ENCODE measurements around the gene NFKB2. TPM values are rescaled to one million over a fixed set of nuclear protein-coding genes. Genes with fewer than 3 reads are reported as not detected.
A peak's percentile ranks its signal among the peaks of the same experiment; 100 is the strongest.

NFKB2 gene
- total RNA-seq, 4 donors from 2014 or later, result 6.5 to 22.9 (median 19.2) TPM

DNA sequence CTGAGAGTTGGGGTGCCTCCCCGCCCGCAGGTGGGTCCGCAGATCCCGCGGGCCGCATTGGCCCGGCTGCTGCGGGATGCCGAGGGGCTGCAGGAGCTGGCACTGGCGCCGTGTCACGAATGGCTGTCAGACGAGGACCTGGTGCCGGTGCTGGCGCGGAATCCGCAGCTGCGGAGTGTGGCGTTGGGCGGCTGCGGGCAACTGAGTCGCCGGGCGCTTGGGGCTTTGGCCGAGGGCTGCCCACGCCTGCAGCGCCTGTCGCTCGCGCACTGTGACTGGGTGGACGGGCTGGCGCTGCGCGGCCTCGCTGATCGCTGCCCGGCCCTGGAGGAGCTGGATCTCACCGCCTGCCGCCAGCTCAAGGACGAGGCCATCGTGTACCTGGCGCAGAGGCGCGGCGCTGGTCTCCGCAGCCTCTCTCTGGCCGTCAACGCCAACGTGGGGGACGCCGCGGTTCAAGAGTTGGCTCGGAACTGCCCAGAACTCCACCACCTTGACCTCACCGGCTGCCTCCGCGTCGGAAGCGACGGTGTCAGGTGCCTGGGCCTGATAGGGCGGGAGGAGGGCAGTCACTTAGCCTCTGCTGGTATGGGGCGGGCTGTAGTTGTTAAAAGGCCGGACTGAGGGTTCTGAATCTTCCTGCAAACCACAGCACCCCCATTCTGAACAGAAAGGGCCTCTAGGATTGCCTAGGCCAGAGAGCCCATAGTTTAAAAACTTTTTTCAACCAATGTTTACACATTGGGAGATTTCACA is 26.4 kb downstream of the NFKB2 start:
- peak in 1 of 2 donors; percentile 6 for TF ChIP-seq POLR2A (IDR thresholded peaks at IDR 0.05)
- TF ChIP-seq, protein P1, sequence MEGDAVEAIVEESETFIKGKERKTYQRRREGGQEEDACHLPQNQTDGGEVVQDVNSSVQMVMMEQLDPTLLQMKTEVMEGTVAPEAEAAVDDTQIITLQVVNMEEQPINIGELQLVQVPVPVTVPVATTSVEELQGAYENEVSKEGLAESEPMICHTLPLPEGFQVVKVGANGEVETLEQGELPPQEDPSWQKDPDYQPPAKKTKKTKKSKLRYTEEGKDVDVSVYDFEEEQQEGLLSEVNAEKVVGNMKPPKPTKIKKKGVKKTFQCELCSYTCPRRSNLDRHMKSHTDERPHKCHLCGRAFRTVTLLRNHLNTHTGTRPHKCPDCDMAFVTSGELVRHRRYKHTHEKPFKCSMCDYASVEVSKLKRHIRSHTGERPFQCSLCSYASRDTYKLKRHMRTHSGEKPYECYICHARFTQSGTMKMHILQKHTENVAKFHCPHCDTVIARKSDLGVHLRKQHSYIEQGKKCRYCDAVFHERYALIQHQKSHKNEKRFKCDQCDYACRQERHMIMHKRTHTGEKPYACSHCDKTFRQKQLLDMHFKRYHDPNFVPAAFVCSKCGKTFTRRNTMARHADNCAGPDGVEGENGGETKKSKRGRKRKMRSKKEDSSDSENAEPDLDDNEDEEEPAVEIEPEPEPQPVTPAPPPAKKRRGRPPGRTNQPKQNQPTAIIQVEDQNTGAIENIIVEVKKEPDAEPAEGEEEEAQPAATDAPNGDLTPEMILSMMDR (IDR thresholded peaks at IDR 0.05), result no peak
- Histone ChIP-seq H3K27me3 (peaks cover 0 to 4% of the 10 kb centered on the region in 2 donors), H3K4me1 (peaks cover 0 to 41% (median 26%) of the 10 kb centered on the region in 4 donors), H3K36me3 (peaks cover 0 to 21% (median 0%) of the 10 kb centered on the region in 3 donors), H3K9me3 (no peaks in the 10 kb centered on the region), H3K4me3 (peak overlapping the region; percentile 75 to 99 (median 90)), H3K27ac (peak overlapping the region; percentile 85 to 96 (median 93))
- peak; percentile 34 to 77 (median 73) for DNase-seq

DNA sequence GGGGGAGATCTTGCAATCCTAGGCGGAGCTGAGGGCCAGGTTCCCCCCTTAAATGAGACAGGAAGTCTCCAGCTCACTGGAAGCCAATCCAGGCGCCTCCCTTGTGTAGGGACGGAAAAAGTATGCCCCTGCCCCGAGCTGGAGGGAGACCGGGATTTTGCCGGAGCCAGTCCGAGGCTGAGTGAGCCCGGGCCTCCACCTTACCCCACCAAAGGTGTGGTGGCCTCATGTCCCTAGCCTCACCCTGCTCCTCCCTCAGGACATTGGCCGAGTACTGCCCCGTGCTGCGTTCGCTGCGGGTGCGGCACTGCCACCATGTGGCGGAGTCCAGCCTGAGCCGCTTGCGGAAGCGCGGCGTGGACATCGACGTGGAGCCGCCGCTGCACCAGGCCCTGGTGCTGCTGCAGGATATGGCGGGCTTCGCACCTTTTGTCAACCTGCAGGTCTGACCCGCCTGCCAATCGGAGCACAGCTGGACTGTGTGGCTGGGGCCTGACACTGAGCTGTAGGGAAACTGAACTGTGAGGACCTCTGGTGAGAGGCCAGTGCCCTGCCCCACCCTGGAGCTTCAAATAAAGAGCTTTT is 27.1 kb downstream of the NFKB2 start:
- Histone ChIP-seq H3K9me3 (no peaks in the 10 kb centered on the region), H3K4me1 (peaks cover 0 to 41% (median 26%) of the 10 kb centered on the region in 4 donors), H3K27ac (peak overlapping the region; percentile 85 to 96 (median 93)), H3K27me3 (peaks cover 0 to 4% of the 10 kb centered on the region in 2 donors), H3K36me3 (peaks cover 0 to 21% (median 0%) of the 10 kb centered on the region in 3 donors), H3K4me3 (peak overlapping the region; percentile 75 to 99 (median 90))
- peak; percentile 68 to 93 (median 91) for DNase-seq
- TF ChIP-seq POLR2A (IDR thresholded peaks at IDR 0.05), result peak; percentile 43 to 67
- TF ChIP-seq, protein P1 (IDR thresholded peaks at IDR 0.05), result peak; percentile 42 to 91 (median 76)

DNA sequence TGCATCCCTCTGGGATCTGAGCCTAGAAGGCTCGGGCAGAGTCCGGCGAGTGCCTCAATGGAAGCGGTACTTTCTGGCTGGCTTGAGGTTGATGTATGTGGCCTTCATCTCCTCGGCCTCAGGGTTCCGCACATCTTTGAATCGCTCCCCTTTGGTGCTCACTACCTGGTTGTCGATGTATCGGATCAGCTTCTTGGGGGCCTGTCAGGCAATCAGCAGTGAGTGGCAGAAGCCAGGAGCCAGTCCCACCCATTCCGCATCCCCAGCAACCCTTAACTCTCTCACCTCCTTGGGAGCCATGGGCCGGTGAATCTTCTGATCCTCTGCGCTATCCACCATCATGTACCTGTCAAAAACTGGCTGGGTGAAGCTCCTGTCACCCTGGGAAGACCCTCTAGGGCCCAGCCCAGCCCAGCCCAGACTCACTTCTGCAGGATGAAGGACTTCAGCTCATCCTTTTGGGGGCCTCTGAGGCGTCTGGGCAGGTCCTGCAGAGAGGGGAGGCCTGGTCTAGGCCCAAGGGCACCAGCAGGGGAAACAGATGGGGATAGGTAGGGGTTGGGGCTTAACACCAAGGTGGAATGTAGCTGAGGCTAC is 28.0 kb downstream of the NFKB2 start:
- H3K27me3 ChIP-seq, result peaks cover 0 to 2% of the 10 kb centered on the region in 2 donors
- H3K9me3 ChIP-seq, result no peaks in the 10 kb centered on the region
- peak overlapping the region in 1 of 4 donors; percentile 90 for H3K4me3 ChIP-seq
- peaks cover 0 to 21% (median 0%) of the 10 kb centered on the region in 3 donors for H3K36me3 ChIP-seq
- H3K4me1 ChIP-seq, result peaks cover 0 to 41% (median 26%) of the 10 kb centered on the region in 4 donors
- DNase-seq, result peak in 1 of 3 donors; percentile 44
- H3K27ac ChIP-seq, result peak overlapping the region in 1 of 4 donors; percentile 94
- TF ChIP-seq POLR2A (IDR thresholded peaks at IDR 0.05), result no peak
- TF ChIP-seq, protein P1 (IDR thresholded peaks at IDR 0.05), result no peak

DNA sequence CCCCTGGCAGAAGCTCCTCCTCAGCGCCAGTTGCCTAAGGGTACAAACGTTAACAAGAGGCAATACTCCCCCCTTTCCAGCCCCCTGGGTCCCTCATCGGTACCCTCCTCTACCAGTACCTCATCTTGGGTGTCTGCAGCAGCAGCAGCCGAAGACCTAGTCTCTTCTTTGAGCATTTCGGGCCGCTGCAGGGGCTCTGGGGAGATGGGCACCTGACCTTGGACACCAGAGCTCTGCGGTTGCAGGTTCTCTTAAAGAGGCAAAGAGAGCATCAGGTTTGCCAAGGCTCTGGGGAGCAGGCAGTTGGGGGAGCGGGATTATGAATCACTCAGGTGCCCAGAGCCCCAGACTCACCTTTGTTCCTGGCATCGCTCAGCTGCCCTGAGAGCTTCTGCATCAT is 28.6 kb downstream of the NFKB2 start:
- Histone ChIP-seq H3K27me3 (no peaks in the 10 kb centered on the region), H3K4me3 (no peak overlapping the region), H3K27ac (no peak overlapping the region), H3K36me3 (peaks cover 0 to 21% (median 0%) of the 10 kb centered on the region in 3 donors), H3K4me1 (peaks cover 0 to 36% (median 22%) of the 10 kb centered on the region in 4 donors), H3K9me3 (no peaks in the 10 kb centered on the region)
- no peak for TF ChIP-seq POLR2A (IDR thresholded peaks at IDR 0.05)
- DNase-seq, result no peak

DNA sequence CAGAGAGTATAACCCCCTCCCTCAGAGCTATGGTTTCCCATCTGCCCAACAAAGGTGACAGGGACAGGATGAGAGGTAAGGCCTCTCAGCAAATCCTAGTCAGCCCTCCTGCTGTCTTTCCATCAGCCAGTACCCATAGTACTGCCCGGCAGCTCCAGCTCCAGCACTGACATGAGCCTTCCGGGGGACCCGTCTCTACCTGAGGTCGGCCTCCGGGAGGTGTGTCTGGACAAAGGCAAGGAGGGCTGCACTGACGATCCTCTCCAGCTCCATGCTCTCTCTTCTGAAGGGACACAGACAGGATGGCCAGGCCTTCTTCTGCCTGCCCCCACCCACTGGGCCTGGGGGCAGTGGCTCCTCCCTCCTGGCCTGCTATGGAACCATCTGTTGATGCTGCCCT is 29.4 kb downstream of the NFKB2 start:
- DNase-seq, result peak in 1 of 3 donors; percentile 43
- peaks cover 0 to 21% (median 0%) of the 10 kb centered on the region in 3 donors for H3K36me3 ChIP-seq
- TF ChIP-seq, protein P1 (IDR thresholded peaks at IDR 0.05), result no peak
- TF ChIP-seq POLR2A (IDR thresholded peaks at IDR 0.05), result no peak
- H3K4me3 ChIP-seq, result no peak overlapping the region
- H3K27me3 ChIP-seq, result no peaks in the 10 kb centered on the region
- no peak overlapping the region for H3K27ac ChIP-seq
- H3K9me3 ChIP-seq, result no peaks in the 10 kb centered on the region
- peaks cover 0 to 29% (median 16%) of the 10 kb centered on the region in 4 donors for H3K4me1 ChIP-seq

Measured in Peyer's patch (tissue), 4 donors.